Activated naive CD4-positive, alpha-beta T cell treated with anti-CD3 and anti-CD28 coated beads for 36 hours (primary cell): ENCODE results near the gene GPD2. TPM values are rescaled to one million over a fixed set of nuclear protein-coding genes. Genes with fewer than 3 reads are reported as not detected.
"Not testable (repeated sequence)": the region's sequence is repeated elsewhere in the genome, so short reads cannot be mapped to it uniquely, and the experiment has no call there.

Experiments
- CTCF ChIA-PET: fragments of 350-600 bp; sonication (Branson Sonifier 250); formaldehyde crosslinking; loops from one replicate; lab custom pipeline; 2021; ENCODE audit warnings: antibody characterized with exemption; lab: Charles Lee
- DNase-seq: peaks from one replicate; pipeline ENCODE4 v3.0.0-alpha.2; 2020
- H3K27ac Mint-ChIP-seq: one replicate; pipeline ENCODE4 v1.8.0; 2021; ENCODE audit warnings: mild to moderate bottlenecking, mixed read lengths
- H3K27me3 Mint-ChIP-seq: one replicate; pipeline ENCODE4 v1.8.0; 2021; ENCODE audit warnings: low read depth, mixed read lengths
- H3K36me3 Mint-ChIP-seq: one replicate; pipeline ENCODE4 v1.8.0; 2021; ENCODE audit warnings: low read depth, mixed read lengths
- H3K4me1 Mint-ChIP-seq: one replicate; pipeline ENCODE4 v1.8.0; 2021; ENCODE audit warnings: low read depth, mixed read lengths
- H3K4me3 Mint-ChIP-seq: one replicate; pipeline ENCODE4 v1.8.0; 2021; ENCODE audit warnings: mild to moderate bottlenecking, moderate library complexity, mixed read lengths
- H3K9me3 Mint-ChIP-seq: one replicate; pipeline ENCODE4 v1.8.0; 2021; ENCODE audit warnings: mixed read lengths
- intact Hi-C: fragments of 100-400 bp; cut with micrococcal nuclease; formaldehyde crosslinking; loops from one replicate; pipeline ENCODE4 v1.15.1; 2023
- total RNA-seq, 2 experiments: library from RNA; stranded (reverse); gene quantifications; one replicate each; pipeline ENCODE4 v1.2.3, GENCODE V29; 2021

The GPD2 gene
- total RNA-seq, 2 experiments from 2014 or later, result 18.8 to 19.9 TPM

DNA sequence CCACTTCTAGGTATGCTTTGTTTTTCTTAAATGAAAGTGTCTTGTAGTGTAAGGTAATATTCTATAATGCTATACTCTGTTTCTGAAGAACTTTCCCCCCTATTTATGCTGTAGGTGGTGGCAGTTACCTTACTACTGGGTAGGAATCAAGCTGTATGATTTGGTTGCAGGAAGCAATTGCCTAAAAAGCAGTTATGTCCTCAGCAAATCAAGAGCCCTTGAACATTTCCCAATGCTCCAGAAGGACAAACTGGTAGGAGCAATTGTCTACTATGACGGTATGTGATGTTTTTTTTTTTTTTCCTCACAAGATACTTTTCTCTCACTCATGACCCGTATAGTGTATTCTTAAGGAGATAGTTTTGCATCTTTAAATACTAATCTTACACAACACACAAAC, 77.0 kb downstream of the GPD2 start:
- Mint-ChIP-seq H3K27ac (no peak overlapping the region), H3K4me3 (no peak overlapping the region), H3K27me3 (no peaks in the 10 kb centered on the region), H3K36me3 (peaks cover 19% of the 10 kb centered on the region), H3K9me3 (no peaks in the 10 kb centered on the region), H3K4me1 (no peaks in the 10 kb centered on the region)
- intact Hi-C loops, result no loop called here
- DNase-seq, result no peak
- CTCF ChIA-PET, result no interaction called here

DNA sequence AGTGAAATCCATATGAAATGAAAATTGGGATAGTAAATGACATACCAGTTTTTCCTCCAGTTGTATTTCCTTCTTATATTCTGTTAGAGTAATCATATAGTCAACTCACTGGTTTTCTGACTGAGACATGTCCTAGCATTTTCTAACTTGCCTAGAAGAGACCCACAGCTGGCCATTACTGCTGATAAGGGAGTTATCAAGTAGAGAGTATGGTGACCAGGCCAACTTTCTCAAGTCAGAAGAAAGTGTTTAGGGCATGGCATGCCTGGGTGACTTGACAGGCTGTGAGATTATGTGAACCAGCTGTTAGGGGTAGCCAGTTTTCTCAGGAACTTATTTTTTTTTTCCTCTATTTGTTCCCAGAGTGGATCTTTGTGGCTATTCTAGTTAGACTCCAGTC, 81.2 kb downstream of the GPD2 start:
- CTCF ChIA-PET, result no interaction called here

GRCh38 chr2:156518138-156518537, 82.0 kb downstream of the GPD2 start:
- Mint-ChIP-seq H3K4me1 (peaks cover 4% of the 10 kb centered on the region), H3K9me3 (no peaks in the 10 kb centered on the region), H3K27ac (no peak overlapping the region), H3K27me3 (no peaks in the 10 kb centered on the region), H3K4me3 (no peak overlapping the region), H3K36me3 (peaks cover 18% of the 10 kb centered on the region)
- intact Hi-C loops, result no loop called here
- DNase-seq, result no peak
- CTCF ChIA-PET, result no interaction called here

More for the DNA sequence above, 81.2 kb downstream of the GPD2 start:
- H3K9me3 Mint-ChIP-seq, result no peaks in the 10 kb centered on the region
- H3K27ac Mint-ChIP-seq, result no peak overlapping the region
- H3K4me3 Mint-ChIP-seq, result no peak overlapping the region
- intact Hi-C loops, result no loop called here
- no peaks in the 10 kb centered on the region for H3K27me3 Mint-ChIP-seq
- DNase-seq, result no peak
- peaks cover 19% of the 10 kb centered on the region for H3K36me3 Mint-ChIP-seq
- peaks cover 4% of the 10 kb centered on the region for H3K4me1 Mint-ChIP-seq

DNA sequence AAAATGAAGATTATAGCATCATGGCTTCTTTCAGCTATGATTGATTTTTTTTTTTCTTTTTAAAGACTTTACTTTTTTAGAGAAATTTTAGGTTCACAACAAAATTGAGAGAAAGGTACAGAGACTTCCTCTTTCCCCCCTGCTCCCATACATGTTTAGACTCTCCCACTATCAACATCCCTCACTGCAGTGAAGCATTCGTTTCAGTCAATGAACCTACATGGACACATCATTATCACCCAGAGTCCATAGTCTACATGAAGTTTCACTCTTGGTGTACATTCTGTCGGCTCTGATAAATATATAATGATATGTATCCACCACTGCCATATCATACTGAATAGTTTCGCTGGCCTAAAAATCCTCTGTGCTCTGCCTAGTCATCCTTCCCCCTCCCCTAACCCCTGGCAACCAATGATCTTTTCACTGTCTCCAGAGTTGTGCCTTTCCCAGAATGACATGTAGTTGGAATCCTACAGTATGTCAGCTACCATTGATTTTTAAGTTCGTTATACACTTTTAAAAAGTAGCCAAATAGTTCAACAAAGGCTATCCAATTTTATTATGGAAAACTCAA, 86.8 kb downstream of the GPD2 start:
- no peak for DNase-seq
- CTCF ChIA-PET, result interaction anchor here (1.1 kb wide), 2 partner anchors 42 to 62 kb away, joined by 3 to 4 read pairs; no protein-coding TSS in a partner anchor
- Mint-ChIP-seq H3K9me3 (no peaks in the 10 kb centered on the region), H3K27me3 (no peaks in the 10 kb centered on the region), H3K4me3 (no peak overlapping the region), H3K27ac (no peak overlapping the region), H3K36me3 (peaks cover 11% of the 10 kb centered on the region), H3K4me1 (peaks cover 13% of the 10 kb centered on the region)
- intact Hi-C loops, result no loop called here

GRCh38 chr2:156526950-156527636, 90.9 kb downstream of the GPD2 start:
- Mint-ChIP-seq H3K4me3 (no peak overlapping the region), H3K27me3 (no peaks in the 10 kb centered on the region), H3K36me3 (peaks cover 3% of the 10 kb centered on the region), H3K9me3 (no peaks in the 10 kb centered on the region), H3K27ac (no peak overlapping the region), H3K4me1 (peaks cover 9% of the 10 kb centered on the region)
- DNase-seq, result no peak
- intact Hi-C loops, result loop anchor here (1.0 to 2.0 kb wide), 3 partner anchors 11 to 50 kb away; no protein-coding TSS in a partner anchor
- CTCF ChIA-PET, result no interaction called here

DNA sequence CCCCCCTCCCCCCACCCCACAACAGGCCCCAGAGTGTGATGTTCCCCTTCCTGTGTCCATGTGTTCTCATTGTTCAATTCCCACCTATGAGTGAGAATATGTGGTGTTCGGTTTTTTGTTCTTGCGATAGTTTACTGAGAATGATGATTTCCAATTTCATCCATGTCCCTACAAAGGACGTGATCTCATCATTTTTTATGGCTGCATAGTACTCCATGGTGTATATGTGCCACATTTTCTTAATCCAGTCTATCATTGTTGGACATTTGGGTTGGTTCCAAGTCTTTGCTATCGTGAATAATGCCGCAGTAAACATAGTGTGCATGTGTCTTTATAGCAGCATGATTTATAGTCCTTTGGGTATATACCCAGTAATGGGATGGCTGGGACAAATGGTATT, 92.4 kb downstream of the GPD2 start:
- CTCF ChIA-PET, H3K27me3 Mint-ChIP-seq, H3K27ac Mint-ChIP-seq, intact Hi-C loops, H3K4me1 Mint-ChIP-seq, H3K4me3 Mint-ChIP-seq, H3K36me3 Mint-ChIP-seq, DNase-seq, H3K9me3 Mint-ChIP-seq: not testable (repeated sequence)

- H3K4me3 Mint-ChIP-seq, result no peak overlapping the region
- H3K27ac Mint-ChIP-seq, result no peak overlapping the region
- peaks cover 10% of the 10 kb centered on the region for H3K4me1 Mint-ChIP-seq
- H3K9me3 Mint-ChIP-seq, result no peaks in the 10 kb centered on the region
- CTCF ChIA-PET, result interaction anchor here (0.8 kb wide), 1 partner anchor 56 kb away, joined by 3 read pairs; no protein-coding TSS in a partner anchor
- intact Hi-C loops, result loop anchor here (10.0 kb wide), 1 partner anchor 1922 kb away; the partner anchor contains the start of genes CCDC148 and PKP4
- no peaks in the 10 kb centered on the region for H3K27me3 Mint-ChIP-seq
- H3K36me3 Mint-ChIP-seq, result no peaks in the 10 kb centered on the region
- no peak for DNase-seq
These were observed 96.8 kb downstream of the GPD2 start for GRCh38 chr2:156532989-156533388.

DNA sequence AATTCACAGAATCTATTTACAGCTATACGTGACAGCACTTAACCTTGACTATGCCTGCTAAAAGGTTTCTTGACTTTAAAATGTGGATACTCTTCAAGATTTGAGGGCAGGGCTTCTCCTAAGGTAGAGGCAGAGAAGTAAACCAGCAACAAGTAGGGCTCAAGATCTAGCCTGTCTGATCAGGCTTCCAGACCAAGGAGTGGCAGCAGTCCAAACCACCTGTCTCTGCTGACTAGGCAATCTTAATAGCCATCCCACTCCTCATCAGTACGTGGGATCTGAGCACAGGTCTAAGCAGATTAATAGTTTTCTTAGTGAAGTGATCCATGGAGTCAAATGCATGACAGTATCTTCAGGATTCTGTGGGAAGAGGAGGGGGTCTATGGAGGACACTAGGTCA, 100.4 kb downstream of the GPD2 start:
- H3K27ac Mint-ChIP-seq, result no peak overlapping the region
- H3K36me3 Mint-ChIP-seq, result no peaks in the 10 kb centered on the region
- DNase-seq, result no peak
- H3K9me3 Mint-ChIP-seq, result no peaks in the 10 kb centered on the region
- H3K4me1 Mint-ChIP-seq, result peaks cover 39% of the 10 kb centered on the region
- CTCF ChIA-PET, result interaction anchor here (0.6 kb wide), 1 partner anchor 201 kb away, joined by 4 read pairs; no protein-coding TSS in a partner anchor
- H3K4me3 Mint-ChIP-seq, result no peak overlapping the region
- intact Hi-C loops, result loop anchor here (10.0 kb wide), 1 partner anchor 1918 kb away; the partner anchor contains the start of genes CCDC148 and PKP4
- H3K27me3 Mint-ChIP-seq, result no peaks in the 10 kb centered on the region

- intact Hi-C loops, result loop anchor here (10.0 kb wide), 1 partner anchor 1918 kb away; the partner anchor contains the start of genes CCDC148 and PKP4
- peak; percentile 18 for DNase-seq
- CTCF ChIA-PET, result interaction anchor here (0.6 kb wide), 1 partner anchor 22 kb away, joined by 3 read pairs; no protein-coding TSS in a partner anchor
- Mint-ChIP-seq H3K36me3 (no peaks in the 10 kb centered on the region), H3K27ac (no peak overlapping the region), H3K27me3 (no peaks in the 10 kb centered on the region), H3K4me1 (peaks cover 39% of the 10 kb centered on the region), H3K4me3 (no peak overlapping the region), H3K9me3 (no peaks in the 10 kb centered on the region)
These were observed 101.0 kb downstream of the GPD2 start for GRCh38 chr2:156537141-156537540.

DNA sequence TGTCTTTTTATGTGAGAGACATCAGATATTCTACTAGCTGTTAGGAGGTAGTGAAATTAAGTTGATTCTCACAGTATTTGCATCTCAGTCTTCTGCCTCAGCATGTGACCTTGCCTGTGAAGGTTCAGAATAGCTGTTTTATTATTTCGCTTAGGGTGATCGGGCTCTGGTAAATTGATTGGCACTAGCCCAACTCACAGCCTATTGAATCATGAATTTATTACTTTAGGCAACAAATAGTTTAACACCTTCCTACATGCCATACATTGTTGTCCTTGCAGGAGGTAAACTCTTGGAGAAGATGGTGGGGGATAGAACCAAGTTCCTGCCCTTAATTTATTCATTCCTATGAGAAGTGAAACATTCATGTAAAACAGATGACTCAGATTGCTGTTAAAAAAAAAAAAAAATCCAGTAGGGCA, 101.9 kb downstream of the GPD2 start:
- no peak for DNase-seq
- H3K27me3 Mint-ChIP-seq, result no peaks in the 10 kb centered on the region
- H3K4me3 Mint-ChIP-seq, result no peak overlapping the region
- H3K36me3 Mint-ChIP-seq, result peaks cover 3% of the 10 kb centered on the region
- intact Hi-C loops, result loop anchor here (1.0 to 10.0 kb wide), 5 partner anchors 11 to 1917 kb away; partner anchors contain the start of genes CCDC148, NR4A2 and PKP4
- no peak overlapping the region for H3K27ac Mint-ChIP-seq
- CTCF ChIA-PET, result no interaction called here
- H3K4me1 Mint-ChIP-seq, result peaks cover 39% of the 10 kb centered on the region
- no peaks in the 10 kb centered on the region for H3K9me3 Mint-ChIP-seq

DNA sequence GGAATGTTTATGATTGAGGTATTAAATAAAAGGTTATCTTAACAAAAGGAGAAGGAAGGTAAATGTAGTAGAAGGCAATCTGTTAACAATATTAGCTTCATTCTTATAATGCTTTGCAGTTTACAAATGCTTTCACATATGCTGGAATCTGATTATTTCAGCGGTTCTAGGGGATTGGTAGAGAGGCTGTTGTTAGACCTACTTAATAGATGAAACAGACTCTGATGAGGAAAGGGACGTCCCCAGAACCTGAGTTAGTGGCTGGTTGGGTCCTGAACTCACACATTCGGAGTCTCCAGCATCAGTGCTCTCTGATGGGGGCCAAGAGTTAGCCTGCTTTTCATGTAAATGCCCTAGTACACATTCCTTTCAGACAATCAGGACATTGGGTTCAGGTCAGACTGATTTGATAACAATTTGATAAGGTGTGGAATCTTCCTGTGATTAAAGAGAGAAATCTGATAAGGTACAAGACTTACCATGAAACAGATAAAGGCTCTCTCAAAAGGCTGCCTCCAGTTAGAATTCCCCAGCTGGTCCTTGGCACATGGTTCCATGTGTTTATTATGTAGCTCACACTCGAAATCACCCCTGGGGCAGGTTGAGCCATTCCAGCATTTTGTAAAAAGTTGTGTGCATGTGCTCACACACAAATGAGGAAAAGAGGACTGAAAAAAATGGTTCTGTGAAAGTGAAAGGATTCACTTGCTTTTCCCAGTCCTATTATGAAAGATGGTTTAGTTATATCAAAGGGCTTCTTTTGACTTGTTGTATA, 103.1 kb downstream of the GPD2 start:
- Mint-ChIP-seq H3K4me1 (peaks cover 39% of the 10 kb centered on the region), H3K27ac (no peak overlapping the region), H3K4me3 (no peak overlapping the region), H3K27me3 (no peaks in the 10 kb centered on the region), H3K36me3 (peaks cover 6% of the 10 kb centered on the region), H3K9me3 (peaks cover 3% of the 10 kb centered on the region)
- intact Hi-C loops, result loop anchor here (2.0 to 10.0 kb wide), 2 partner anchors 206 to 1916 kb away; partner anchors contain the start of genes CCDC148, NR4A2 and PKP4
- CTCF ChIA-PET, result interaction anchor here (0.5 to 0.8 kb wide), 2 partner anchors 57 to 204 kb away, joined by 3 to 6 read pairs; no protein-coding TSS in a partner anchor
- no peak for DNase-seq

GRCh38 chr2:156540706-156541105, 104.5 kb downstream of the GPD2 start:
- no peak for DNase-seq
- no peak overlapping the region for H3K27ac Mint-ChIP-seq
- H3K27me3 Mint-ChIP-seq, result no peaks in the 10 kb centered on the region
- CTCF ChIA-PET, result no interaction called here
- H3K4me1 Mint-ChIP-seq, result peaks cover 39% of the 10 kb centered on the region
- H3K4me3 Mint-ChIP-seq, result no peak overlapping the region
- H3K9me3 Mint-ChIP-seq, result peaks cover 3% of the 10 kb centered on the region
- peaks cover 6% of the 10 kb centered on the region for H3K36me3 Mint-ChIP-seq
- intact Hi-C loops, result no loop called here
